Stimulated activated naive CD8-positive, alpha-beta T cell treated with anti-CD3 and anti-CD28 coated beads, Interleukin-15, Interleukin-2, amounts not matched to agents 100 U/mL and 50 U/mL, for 24 hours (primary cell): ENCODE results near the gene IL18RAP.
A peak's percentile ranks its signal among the peaks of the same experiment; 100 is the strongest.

Experiments
- ATAC-seq: fragments of 150-1000 bp; cut with Tn5 transposase; one replicate; pipeline ENCODE4 v1.10.0; 2021
- DNase-seq: peaks from one replicate; pipeline ENCODE4 v3.0.0; 2021

The IL18RAP gene, protein sequence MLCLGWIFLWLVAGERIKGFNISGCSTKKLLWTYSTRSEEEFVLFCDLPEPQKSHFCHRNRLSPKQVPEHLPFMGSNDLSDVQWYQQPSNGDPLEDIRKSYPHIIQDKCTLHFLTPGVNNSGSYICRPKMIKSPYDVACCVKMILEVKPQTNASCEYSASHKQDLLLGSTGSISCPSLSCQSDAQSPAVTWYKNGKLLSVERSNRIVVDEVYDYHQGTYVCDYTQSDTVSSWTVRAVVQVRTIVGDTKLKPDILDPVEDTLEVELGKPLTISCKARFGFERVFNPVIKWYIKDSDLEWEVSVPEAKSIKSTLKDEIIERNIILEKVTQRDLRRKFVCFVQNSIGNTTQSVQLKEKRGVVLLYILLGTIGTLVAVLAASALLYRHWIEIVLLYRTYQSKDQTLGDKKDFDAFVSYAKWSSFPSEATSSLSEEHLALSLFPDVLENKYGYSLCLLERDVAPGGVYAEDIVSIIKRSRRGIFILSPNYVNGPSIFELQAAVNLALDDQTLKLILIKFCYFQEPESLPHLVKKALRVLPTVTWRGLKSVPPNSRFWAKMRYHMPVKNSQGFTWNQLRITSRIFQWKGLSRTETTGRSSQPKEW

DNA sequence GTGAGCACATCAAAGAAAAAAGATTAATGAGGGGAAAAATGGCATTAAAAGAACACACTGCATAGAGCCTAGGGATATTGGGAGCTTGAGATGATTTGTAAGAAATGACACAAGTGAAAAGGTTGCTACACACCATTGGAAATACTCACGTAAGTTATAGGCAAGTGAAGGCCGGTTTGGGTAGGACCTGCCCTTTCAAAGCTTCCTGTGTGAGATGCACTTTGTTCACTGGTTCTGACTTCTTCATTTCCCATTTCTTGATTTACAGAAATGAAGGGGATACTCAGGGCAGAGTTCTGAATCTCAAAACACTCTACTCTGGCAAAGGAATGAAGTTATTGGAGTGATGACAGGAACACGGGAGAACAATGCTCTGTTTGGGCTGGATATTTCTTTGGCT lies at the start of gene IL18RAP:
Gene IL18RAP, plus strand, starts transcription at position 251 of the 400 bp plus-strand sequence. Its CDS starts 118 bp downstream, at position 369.
- no peak for DNase-seq
- ATAC-seq: peak; percentile 40

- ATAC-seq: no peak
Observed at GRCh38 chr2:102376052-102376591, 46.8 kb upstream of the IL18RAP start.

GRCh38 chr2:102383722-102384121 lies 39.2 kb upstream of the IL18RAP start:
- DNase-seq: no peak
- no peak for ATAC-seq

More at GRCh38 chr2:102376052-102376591, 46.8 kb upstream of the IL18RAP start:
- no peak for DNase-seq

- ATAC-seq (no peak), DNase-seq (no peak)
Observed at GRCh38 chr2:102385522-102385921, 37.4 kb upstream of the IL18RAP start.

- ATAC-seq: no peak
- DNase-seq: no peak
Observed at GRCh38 chr2:102386004-102386403, 37.0 kb upstream of the IL18RAP start.

- ATAC-seq (no peak), DNase-seq (no peak)
Observed at GRCh38 chr2:102386867-102387541, 36.0 kb upstream of the IL18RAP start.

GRCh38 chr2:102387763-102388546 lies 35.0 kb upstream of the IL18RAP start:
- ATAC-seq (no peak), DNase-seq (no peak)

DNA sequence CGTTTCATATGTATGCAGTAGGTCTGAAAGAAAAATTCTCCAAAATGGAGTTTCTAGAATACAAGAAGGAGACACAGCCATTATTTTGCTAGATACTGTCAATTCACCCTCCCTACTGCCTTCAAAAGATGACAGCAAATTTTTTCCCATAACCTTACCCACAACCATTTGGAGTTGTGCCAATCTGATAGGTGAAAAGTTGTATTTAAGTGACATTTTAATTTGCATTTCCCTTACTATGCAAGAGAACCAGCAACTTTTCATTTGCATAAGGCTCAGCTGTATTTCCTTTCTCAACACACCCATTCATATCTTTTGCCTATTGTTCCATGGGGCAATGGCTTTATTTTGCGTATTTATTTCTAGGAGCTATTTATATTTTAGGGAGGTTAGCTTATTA lies 31.4 kb upstream of the IL18RAP start:
- DNase-seq: peak; percentile 31
- ATAC-seq: peak; percentile 55

DNA sequence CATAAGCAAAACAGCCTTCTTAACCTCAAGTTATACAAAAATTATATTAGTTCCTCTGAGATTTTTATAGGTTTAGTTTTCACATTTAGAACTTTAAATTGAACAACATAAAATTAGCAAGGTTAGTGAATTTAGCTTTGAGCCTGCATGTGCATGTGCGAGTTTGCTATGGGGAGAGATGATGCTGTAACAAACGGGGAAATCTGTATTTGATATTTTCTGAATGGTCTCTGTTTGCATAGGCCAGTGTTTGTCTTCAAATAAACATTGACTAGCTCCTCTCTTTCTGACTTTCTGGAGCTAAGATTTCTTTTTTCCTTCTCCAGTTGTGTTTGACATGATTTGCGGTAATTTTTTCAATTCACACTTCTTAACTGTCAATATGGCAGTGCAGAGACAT lies 30.9 kb upstream of the IL18RAP start:
- ATAC-seq (no peak), DNase-seq (no peak)

DNA sequence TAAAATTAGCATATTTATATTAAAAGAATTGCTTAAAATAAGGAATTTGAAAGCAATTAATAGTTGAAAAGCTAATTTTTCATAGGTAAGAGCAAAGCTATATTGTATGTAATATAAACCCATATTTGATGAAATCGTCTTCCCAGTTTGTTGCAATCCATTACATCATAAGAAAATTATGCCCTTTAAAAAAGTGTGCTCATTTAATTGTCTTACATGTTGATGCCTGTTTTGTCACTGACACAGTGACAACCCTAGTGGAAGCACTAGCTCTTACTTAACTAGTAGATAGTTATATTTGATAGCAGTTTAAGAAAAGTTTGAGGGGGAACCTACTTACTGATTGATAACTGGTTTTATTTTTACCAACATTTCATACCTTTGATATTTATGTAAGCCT lies 30.0 kb upstream of the IL18RAP start:
- no peak for DNase-seq
- ATAC-seq: no peak

DNA sequence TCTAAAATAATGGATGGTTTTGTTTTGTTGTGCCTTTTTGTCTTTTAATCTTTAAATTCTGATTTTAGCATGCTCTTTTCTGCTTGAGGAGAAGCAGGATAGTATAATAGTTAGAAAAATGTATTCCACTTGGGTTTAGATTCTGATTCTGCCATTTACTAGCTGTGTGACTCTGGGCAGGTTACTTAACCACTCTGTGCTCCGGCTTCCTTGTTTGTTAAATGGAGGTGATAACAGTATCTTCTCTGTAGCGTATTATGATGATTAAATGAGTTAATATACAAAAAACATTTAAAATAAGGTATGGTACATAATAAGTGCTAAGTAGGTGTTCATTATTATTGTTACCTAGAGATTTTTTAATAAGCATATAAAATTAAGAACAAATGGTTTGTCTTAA lies 26.9 kb upstream of the IL18RAP start:
- ATAC-seq: no peak
- DNase-seq: no peak

DNA sequence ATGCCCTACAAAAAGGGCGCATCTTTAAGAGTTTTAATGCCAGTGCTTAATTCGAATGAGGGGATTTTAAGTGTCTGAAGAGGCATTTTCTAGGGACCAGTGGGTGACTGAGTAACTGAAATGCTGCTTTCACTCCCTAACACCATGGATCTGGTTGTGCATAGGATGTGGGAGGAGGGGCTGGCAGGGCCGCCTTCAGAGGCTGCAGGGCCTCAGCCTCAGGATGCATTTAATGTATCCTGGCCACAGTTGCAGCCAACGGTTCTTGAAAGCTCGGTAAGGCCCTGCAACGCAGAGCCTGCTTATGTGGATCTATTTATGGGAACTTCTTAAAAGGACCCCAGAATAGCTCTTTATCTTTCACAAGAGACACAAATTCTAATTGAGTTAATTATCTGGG lies 25.8 kb upstream of the IL18RAP start:
- ATAC-seq (no peak), DNase-seq (no peak)

GRCh38 chr2:102399499-102400141 lies 23.3 kb upstream of the IL18RAP start:
- DNase-seq (no peak), ATAC-seq (peak; percentile 43)

- ATAC-seq (no peak), DNase-seq (no peak)
Observed at GRCh38 chr2:102401456-102401855, 21.5 kb upstream of the IL18RAP start.

DNA sequence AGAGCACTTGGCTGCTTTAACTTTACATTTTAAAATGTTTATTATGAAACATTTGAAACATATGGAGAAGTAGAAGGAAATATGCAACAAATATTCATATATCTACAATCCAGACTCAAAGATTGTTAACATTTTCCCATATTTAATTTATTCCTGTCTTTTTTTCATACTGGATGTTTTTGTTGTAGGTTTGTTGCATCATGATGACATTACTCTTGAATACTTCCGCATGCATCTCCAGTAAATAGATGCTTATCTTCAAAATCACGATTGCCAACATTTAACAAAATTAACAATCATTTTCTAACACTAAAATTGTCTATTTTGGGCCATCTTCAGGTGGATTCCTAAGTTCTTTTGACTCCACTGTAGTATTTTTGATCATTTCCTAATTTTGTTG lies 21.1 kb upstream of the IL18RAP start:
- DNase-seq: no peak
- no peak for ATAC-seq

- DNase-seq (no peak), ATAC-seq (no peak)
Observed at GRCh38 chr2:102410952-102411351, 12.0 kb upstream of the IL18RAP start.

DNA sequence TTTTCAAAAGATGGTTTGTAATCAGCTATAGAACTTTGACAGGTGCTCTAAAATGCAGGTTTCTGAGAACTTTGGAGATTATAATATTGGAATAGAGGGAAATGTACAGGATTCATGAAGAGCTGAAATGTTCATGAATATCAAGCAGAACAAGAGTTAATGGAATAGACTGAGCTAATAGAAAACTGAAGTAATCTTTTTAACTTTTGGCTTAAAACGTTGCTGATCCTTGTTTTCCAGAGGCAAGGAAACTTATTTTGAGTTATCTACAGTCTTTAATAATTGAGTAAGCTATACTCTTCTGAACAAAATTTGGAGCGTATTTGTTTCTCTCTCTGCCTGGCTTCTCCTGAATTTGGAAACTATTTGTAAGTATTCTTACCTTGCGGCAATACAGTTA lies 10.8 kb upstream of the IL18RAP start:
- no peak for DNase-seq
- no peak for ATAC-seq

DNA sequence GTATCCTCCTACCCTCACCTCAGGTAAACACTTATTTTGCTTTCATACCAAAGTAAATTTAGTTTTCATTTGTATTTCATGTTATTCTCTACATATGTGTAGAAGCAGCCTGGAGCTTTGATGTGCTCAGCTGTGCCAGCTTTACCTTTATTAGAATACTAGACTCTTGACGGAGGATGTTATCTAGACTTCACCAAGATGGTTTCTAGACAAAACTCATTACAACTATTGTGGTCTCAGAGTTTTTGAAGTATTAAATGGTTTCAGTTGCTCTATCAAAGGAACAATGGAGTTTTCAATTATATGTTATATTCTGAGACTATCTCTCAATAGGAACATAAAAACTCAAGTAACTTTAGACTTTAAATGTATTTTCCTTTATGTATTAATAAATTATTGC lies 5.0 kb upstream of the IL18RAP start:
- ATAC-seq (peak; percentile 73), DNase-seq (no peak)

DNA sequence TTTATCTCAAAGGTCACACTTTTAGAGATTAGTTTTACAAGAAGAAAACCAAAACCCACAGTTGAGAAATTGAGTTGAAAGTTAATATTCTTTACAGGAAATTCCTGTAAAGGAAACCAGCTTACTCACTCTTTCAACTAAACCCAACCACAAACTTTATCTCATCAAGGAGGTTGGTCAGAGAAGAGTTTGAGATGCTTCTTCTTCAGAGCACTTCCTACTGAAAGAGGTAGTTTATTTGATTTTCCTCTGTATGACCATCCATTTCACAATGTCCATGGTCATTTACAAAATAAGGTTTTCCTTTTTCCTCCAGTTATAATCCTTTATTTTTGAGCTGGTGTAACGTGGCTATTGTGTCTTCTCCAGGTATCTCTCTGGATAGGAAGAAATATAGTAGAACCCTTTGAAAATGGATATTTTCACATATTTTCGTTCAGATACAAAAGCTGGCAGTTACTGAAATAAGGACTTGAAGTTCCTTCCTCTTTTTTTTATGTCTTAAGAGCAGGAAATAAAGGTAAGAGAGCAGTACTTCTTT lies 4.5 kb upstream of the IL18RAP start:
- ATAC-seq: peak; percentile 70
- DNase-seq: no peak

GRCh38 chr2:102420290-102420689 lies 2.7 kb upstream of the IL18RAP start:
- ATAC-seq (no peak), DNase-seq (no peak)
